Panc1 (cell line): ENCODE data around the gene AGPAT4. TPM values are rescaled to one million over a fixed set of nuclear protein-coding genes. Genes with fewer than 3 reads are reported as not detected.

Experiments used
- ATAC-seq: fragments of 200-7000 bp; cut with Tn5 transposase; 2 replicates; pipeline ENCODE4 v1.9.1; 2020; ENCODE audit warnings: mild to moderate bottlenecking, moderate library complexity
- BruUV-seq: library from RNA; stranded (reverse); fragments of 400-500 nt; replicated peaks from 2 replicates; lab custom pipeline; 2021; lab: Mats Ljungman, UMichigan
- CTCF ChIA-PET: fragments of 300-600 bp; sonication (Branson Sonifier 250); formaldehyde crosslinking; loops from one replicate; lab custom pipeline; 2022; ENCODE audit warnings: antibody characterized with exemption; lab: Charles Lee
- POLR2A ChIA-PET: fragments of 300-600 bp; sonication (Branson Sonifier 250); formaldehyde crosslinking; loops from one replicate; lab custom pipeline; 2022; ENCODE audit warnings: antibody characterized with exemption; lab: Charles Lee
- DNase-seq: peaks from one replicate; pipeline ENCODE4 v3.0.0-alpha.2; 2010; ENCODE audit warnings: low read depth, low spot score
- H3K27ac ChIP-seq: 2 replicates; pipeline ENCODE4 v1.5.1; 2011; ENCODE audit warnings: mild to moderate bottlenecking, low read length, inconsistent platforms
- H3K27me3 ChIP-seq: fragments of 200-500 bp; sonication (Bioruptor generic); 2 replicates; pipeline ENCODE4 v1.6.0; 2014; ENCODE audit warnings: low read length, inconsistent platforms; ENCODE audit not compliant: control insufficient read depth, insufficient read depth
- H3K36me3 ChIP-seq: fragments of 200-500 bp; sonication (Bioruptor generic); 2 replicates; pipeline ENCODE4 v1.5.1; 2014; ENCODE audit warnings: inconsistent platforms, mild to moderate bottlenecking, low read length, moderate library complexity; ENCODE audit not compliant: control insufficient read depth, insufficient read depth
- H3K4me1 ChIP-seq: 2 replicates; pipeline ENCODE4 v1.5.1; 2011; ENCODE audit warnings: inconsistent platforms, mild to moderate bottlenecking, low read length, moderate library complexity; ENCODE audit not compliant: control insufficient read depth, insufficient read depth
- H3K4me3 ChIP-seq, 2 experiments: 2 replicates each; pipeline ENCODE4 v1.5.1; 2011 to 2012; ENCODE audit warnings: low read depth in 2 of 2, low read length in 2 of 2, mild to moderate bottlenecking in 2 of 2, inconsistent platforms in 1 of 2, moderate library complexity in 1 of 2
- H3K9me3 ChIP-seq: fragments of 200-500 bp; sonication (Bioruptor generic); 2 replicates; pipeline ENCODE4 v1.5.1; 2014; ENCODE audit warnings: low read depth, mild to moderate bottlenecking, inconsistent platforms, low read length, moderate library complexity; ENCODE audit not compliant: control insufficient read depth, insufficient read depth
- POLR2AphosphoS5 ChIP-seq: IDR thresholded peaks from 2 replicates; pipeline ENCODE4 v1.6.1; 2012; ENCODE audit warnings: mild to moderate bottlenecking, low read depth, low read length, moderate library complexity
- SIN3A ChIP-seq: IDR thresholded peaks from 2 replicates; pipeline ENCODE4 v1.6.1; 2012; ENCODE audit warnings: low read depth, mild to moderate bottlenecking, low read length, moderate library complexity, borderline replicate concordance; ENCODE audit not compliant: insufficient read depth
- TCF7L2 ChIP-seq: IDR thresholded peaks from 2 replicates; pipeline ENCODE4 v1.6.1; 2011; ENCODE audit warnings: mild to moderate bottlenecking, low read depth, low read length, inconsistent platforms
- in situ Hi-C: cut with HindIII; loops from 2 replicates; pipeline ENCODE4 v1.10.0; 2016; ENCODE audit warnings: low sequenced_read_pairs, low pct_unique_long_range_greater_than_20kb
- intact Hi-C: fragments of 100-400 bp; cut with micrococcal nuclease; formaldehyde crosslinking; loops from one replicate; pipeline ENCODE4 v1.10.0; 2022; ENCODE audit not compliant: unreplicated experiment
- total RNA-seq: library from RNA; stranded (reverse); gene quantifications from one replicate; pipeline ENCODE4 v1.2.1, GENCODE V29; 2021; ENCODE audit not compliant: unreplicated experiment
- TF ChIP-seq, protein P1 (sequence below), 2 experiments: IDR thresholded peaks; 2 replicates each; pipeline ENCODE4 v1.6.1; 2011 to 2012; ENCODE audit warnings: low read depth in 2 of 2, control low read depth in 1 of 2, low read length in 1 of 2, mild to moderate bottlenecking in 1 of 2, moderate library complexity in 1 of 2; ENCODE audit not compliant: insufficient read depth in 1 of 2
- TF ChIP-seq, protein P2 (sequence below): fragments of 450-650 bp; IDR thresholded peaks from 2 replicates; pipeline ENCODE4 v1.5.1; 2017; ENCODE audit warnings: mild to moderate bottlenecking

Gene AGPAT4
- total RNA-seq, 1 experiment from 2014 or later = 12.9 TPM

DNA sequence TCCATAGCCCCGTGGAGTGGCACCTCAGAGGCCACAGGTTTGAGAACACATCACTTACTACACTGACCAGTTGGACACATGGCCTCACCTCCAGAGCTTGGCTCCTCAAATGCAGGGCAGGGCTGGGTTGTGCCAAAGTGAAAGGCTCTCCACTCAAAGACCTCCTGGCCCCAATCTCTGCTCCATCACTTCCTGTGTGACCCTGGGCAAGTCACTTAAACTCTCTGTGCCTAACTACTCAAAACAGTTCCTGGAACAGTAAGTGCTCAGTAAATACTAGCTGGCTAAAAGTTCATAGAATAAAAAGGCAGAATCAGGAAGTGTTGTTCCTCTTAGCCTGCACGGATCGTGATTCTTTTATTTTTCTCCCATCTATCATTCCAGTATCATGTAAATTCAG, 50.2 kb downstream of the AGPAT4 start:
- no peaks in the 10 kb centered on the region for H3K36me3 ChIP-seq
- TF ChIP-seq, protein P1, sequence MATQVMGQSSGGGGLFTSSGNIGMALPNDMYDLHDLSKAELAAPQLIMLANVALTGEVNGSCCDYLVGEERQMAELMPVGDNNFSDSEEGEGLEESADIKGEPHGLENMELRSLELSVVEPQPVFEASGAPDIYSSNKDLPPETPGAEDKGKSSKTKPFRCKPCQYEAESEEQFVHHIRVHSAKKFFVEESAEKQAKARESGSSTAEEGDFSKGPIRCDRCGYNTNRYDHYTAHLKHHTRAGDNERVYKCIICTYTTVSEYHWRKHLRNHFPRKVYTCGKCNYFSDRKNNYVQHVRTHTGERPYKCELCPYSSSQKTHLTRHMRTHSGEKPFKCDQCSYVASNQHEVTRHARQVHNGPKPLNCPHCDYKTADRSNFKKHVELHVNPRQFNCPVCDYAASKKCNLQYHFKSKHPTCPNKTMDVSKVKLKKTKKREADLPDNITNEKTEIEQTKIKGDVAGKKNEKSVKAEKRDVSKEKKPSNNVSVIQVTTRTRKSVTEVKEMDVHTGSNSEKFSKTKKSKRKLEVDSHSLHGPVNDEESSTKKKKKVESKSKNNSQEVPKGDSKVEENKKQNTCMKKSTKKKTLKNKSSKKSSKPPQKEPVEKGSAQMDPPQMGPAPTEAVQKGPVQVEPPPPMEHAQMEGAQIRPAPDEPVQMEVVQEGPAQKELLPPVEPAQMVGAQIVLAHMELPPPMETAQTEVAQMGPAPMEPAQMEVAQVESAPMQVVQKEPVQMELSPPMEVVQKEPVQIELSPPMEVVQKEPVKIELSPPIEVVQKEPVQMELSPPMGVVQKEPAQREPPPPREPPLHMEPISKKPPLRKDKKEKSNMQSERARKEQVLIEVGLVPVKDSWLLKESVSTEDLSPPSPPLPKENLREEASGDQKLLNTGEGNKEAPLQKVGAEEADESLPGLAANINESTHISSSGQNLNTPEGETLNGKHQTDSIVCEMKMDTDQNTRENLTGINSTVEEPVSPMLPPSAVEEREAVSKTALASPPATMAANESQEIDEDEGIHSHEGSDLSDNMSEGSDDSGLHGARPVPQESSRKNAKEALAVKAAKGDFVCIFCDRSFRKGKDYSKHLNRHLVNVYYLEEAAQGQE (IDR thresholded peaks at IDR 0.05; ENCODE audit: insufficient read depth in 1 of 2, low read depth in 2 of 2, low read length in 1 of 2) = no peak
- TF ChIP-seq TCF7L2 = no peak
- no TSS peak for BruUV-seq
- H3K9me3 ChIP-seq = peaks cover 3% of the 10 kb centered on the region; the same call in 1 of the 2 replicates
- ChIA-PET POLR2A (no interaction called here), CTCF (interaction anchor here (0.7 kb wide), 1 partner anchor 17 kb away, joined by 7 read pairs; no protein-coding TSS in a partner anchor)
- no peaks in the 10 kb centered on the region for H3K27me3 ChIP-seq
- in situ Hi-C loops (no loop called here), intact Hi-C loops (no loop called here)
- no peak for ATAC-seq
- no peak for DNase-seq
- H3K4me1 ChIP-seq = no peaks in the 10 kb centered on the region
- no peak overlapping the region for H3K4me3 ChIP-seq
- no peak overlapping the region for H3K27ac ChIP-seq

DNA sequence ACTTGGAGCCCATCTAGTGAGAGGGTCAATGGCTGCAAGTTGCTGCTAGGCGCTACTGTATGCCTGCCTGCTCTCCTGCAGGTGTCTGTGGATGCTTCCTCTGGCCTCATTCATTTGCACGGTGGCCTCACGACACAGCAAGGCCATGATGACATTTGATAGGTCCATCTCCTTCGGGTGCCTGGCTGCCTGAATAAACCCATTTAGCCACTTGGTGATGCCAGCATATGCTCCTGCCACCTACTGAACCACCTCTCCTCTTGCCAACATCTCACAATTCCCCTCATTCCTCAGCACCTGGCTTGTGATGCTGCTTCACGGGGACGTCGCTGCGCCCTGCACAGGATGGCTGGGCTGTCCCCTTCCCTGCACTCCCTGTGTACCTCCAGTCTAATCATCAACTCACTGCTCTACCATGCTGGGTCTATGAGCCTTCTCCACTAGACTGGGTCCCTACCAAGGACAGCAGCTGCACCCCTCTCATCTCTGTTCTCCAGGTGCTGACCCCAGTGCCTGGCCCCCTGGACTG, 51.1 kb downstream of the AGPAT4 start:
- TF ChIP-seq, protein P2, sequence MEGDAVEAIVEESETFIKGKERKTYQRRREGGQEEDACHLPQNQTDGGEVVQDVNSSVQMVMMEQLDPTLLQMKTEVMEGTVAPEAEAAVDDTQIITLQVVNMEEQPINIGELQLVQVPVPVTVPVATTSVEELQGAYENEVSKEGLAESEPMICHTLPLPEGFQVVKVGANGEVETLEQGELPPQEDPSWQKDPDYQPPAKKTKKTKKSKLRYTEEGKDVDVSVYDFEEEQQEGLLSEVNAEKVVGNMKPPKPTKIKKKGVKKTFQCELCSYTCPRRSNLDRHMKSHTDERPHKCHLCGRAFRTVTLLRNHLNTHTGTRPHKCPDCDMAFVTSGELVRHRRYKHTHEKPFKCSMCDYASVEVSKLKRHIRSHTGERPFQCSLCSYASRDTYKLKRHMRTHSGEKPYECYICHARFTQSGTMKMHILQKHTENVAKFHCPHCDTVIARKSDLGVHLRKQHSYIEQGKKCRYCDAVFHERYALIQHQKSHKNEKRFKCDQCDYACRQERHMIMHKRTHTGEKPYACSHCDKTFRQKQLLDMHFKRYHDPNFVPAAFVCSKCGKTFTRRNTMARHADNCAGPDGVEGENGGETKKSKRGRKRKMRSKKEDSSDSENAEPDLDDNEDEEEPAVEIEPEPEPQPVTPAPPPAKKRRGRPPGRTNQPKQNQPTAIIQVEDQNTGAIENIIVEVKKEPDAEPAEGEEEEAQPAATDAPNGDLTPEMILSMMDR = no peak
- TF ChIP-seq SIN3A (no peak), TCF7L2 (no peak), POLR2AphosphoS5 (no peak)
- TF ChIP-seq, protein P1 (IDR thresholded peaks at IDR 0.05; ENCODE audit: insufficient read depth in 1 of 2, low read depth in 2 of 2, low read length in 1 of 2) = no peak
- Histone ChIP-seq H3K9me3 (peaks cover 3% of the 10 kb centered on the region; the same call in 1 of the 2 replicates), H3K4me1 (no peaks in the 10 kb centered on the region), H3K36me3 (no peaks in the 10 kb centered on the region), H3K27ac (no peak overlapping the region), H3K27me3 (no peaks in the 10 kb centered on the region), H3K4me3 (no peak overlapping the region)
- ChIA-PET POLR2A (no interaction called here), CTCF (no interaction called here)
- BruUV-seq = no TSS peak
- in situ Hi-C loops (no loop called here), intact Hi-C loops (no loop called here)
- DNase-seq = no peak
- ATAC-seq = no peak
